Progenitor cell of endocrine pancreas (in vitro differentiated cells): ENCODE measurements around the gene ATL2. TPM values are rescaled to one million over a fixed set of nuclear protein-coding genes. Genes with fewer than 3 reads are reported as not detected.

Experiments
- DNase-seq: peaks from one replicate; pipeline ENCODE4 v3.0.0; 2021; ENCODE audit warnings: low spot score; ENCODE audit not compliant: unreplicated experiment
- H3K27ac Mint-ChIP-seq: 2 replicates; pipeline ENCODE4 v1.8.0; 2021; ENCODE audit warnings: mild to moderate bottlenecking, moderate library complexity, mixed read lengths
- H3K27me3 Mint-ChIP-seq: 2 replicates; pipeline ENCODE4 v1.8.0; 2021; ENCODE audit warnings: mixed read lengths
- H3K36me3 Mint-ChIP-seq: 2 replicates; pipeline ENCODE4 v1.8.0; 2022; ENCODE audit warnings: mixed read lengths; ENCODE audit not compliant: insufficient read depth
- H3K4me1 Mint-ChIP-seq: 2 replicates; pipeline ENCODE4 v1.8.0; 2021; ENCODE audit warnings: low read depth, mixed read lengths
- H3K4me3 Mint-ChIP-seq: 2 replicates; pipeline ENCODE4 v1.8.0; 2021; ENCODE audit warnings: low read depth, mild to moderate bottlenecking, moderate library complexity, mixed read lengths
- H3K9me3 Mint-ChIP-seq: 2 replicates; pipeline ENCODE4 v1.8.0; 2021; ENCODE audit warnings: low read depth, mixed read lengths
- CTCF ChIP-seq: fragments of 200-600 bp; sonication (generic); IDR thresholded peaks from one replicate; pipeline ENCODE4 v1.5.0; 2021; ENCODE audit warnings: antibody characterized with exemption, mild to moderate bottlenecking; ENCODE audit not compliant: unreplicated experiment
- total RNA-seq: library from RNA; stranded (reverse); gene quantifications from 2 replicates; pipeline ENCODE4 v1.2.1, GENCODE V29; 2021

ATL2 gene
- total RNA-seq, 1 donor from 2014 or later = 56.0 TPM

- no peak overlapping the region for H3K4me3 Mint-ChIP-seq
These were observed 14.8 kb downstream of the ATL2 start for GRCh38 chr2:38362232-38362631.

GRCh38 chr2:38360177-38360576, 16.9 kb downstream of the ATL2 start:
- Mint-ChIP-seq H3K27ac (no peak overlapping the region), H3K4me1 (peaks cover 5% of the 10 kb centered on the region), H3K27me3 (no peaks in the 10 kb centered on the region), H3K9me3 (no peaks in the 10 kb centered on the region), H3K4me3 (no peak overlapping the region), H3K36me3 (peaks cover 8% of the 10 kb centered on the region)
- DNase-seq = no peak
- no peak for TF ChIP-seq CTCF

More at GRCh38 chr2:38362232-38362631, 14.8 kb downstream of the ATL2 start:
- DNase-seq = no peak
- H3K4me1 Mint-ChIP-seq = peaks cover 8% of the 10 kb centered on the region
- no peak overlapping the region for H3K27ac Mint-ChIP-seq
- H3K9me3 Mint-ChIP-seq = no peaks in the 10 kb centered on the region
- no peaks in the 10 kb centered on the region for H3K27me3 Mint-ChIP-seq
- TF ChIP-seq CTCF = no peak
- H3K36me3 Mint-ChIP-seq = peaks cover 6% of the 10 kb centered on the region

GRCh38 chr2:38353402-38353801, 23.7 kb downstream of the ATL2 start:
- no peaks in the 10 kb centered on the region for H3K4me1 Mint-ChIP-seq
- H3K27me3 Mint-ChIP-seq = no peaks in the 10 kb centered on the region
- no peak for DNase-seq
- peak overlapping the region; percentile 63 for H3K27ac Mint-ChIP-seq
- H3K36me3 Mint-ChIP-seq = peaks cover 16% of the 10 kb centered on the region
- H3K9me3 Mint-ChIP-seq = no peaks in the 10 kb centered on the region
- H3K4me3 Mint-ChIP-seq = no peak overlapping the region
- TF ChIP-seq CTCF = no peak

- Mint-ChIP-seq H3K36me3 (peaks cover 16% of the 10 kb centered on the region), H3K4me1 (no peaks in the 10 kb centered on the region), H3K9me3 (no peaks in the 10 kb centered on the region), H3K4me3 (no peak overlapping the region), H3K27me3 (no peaks in the 10 kb centered on the region), H3K27ac (no peak overlapping the region)
- no peak for TF ChIP-seq CTCF
- DNase-seq = no peak
These were observed 24.7 kb downstream of the ATL2 start for GRCh38 chr2:38352336-38352735.

GRCh38 chr2:38345323-38346038, 31.6 kb downstream of the ATL2 start:
- H3K27me3 Mint-ChIP-seq = no peaks in the 10 kb centered on the region
- DNase-seq = no peak
- no peaks in the 10 kb centered on the region for H3K4me1 Mint-ChIP-seq
- H3K9me3 Mint-ChIP-seq = peaks cover 4% of the 10 kb centered on the region
- peaks cover 21% of the 10 kb centered on the region for H3K36me3 Mint-ChIP-seq
- no peak overlapping the region for H3K4me3 Mint-ChIP-seq
- H3K27ac Mint-ChIP-seq = no peak overlapping the region
- no peak for TF ChIP-seq CTCF
